GM15510 (cell line): Measurements from ENCODE around the gene ACER2.

Experiments
- POLR2A ChIP-seq: IDR thresholded peaks from 3 replicates; pipeline ENCODE4 v1.6.1; 2011; ENCODE audit warnings: borderline replicate concordance; ENCODE audit not compliant: insufficient read length; ENCODE audit errors: extremely low read depth

ACER2 gene

DNA sequence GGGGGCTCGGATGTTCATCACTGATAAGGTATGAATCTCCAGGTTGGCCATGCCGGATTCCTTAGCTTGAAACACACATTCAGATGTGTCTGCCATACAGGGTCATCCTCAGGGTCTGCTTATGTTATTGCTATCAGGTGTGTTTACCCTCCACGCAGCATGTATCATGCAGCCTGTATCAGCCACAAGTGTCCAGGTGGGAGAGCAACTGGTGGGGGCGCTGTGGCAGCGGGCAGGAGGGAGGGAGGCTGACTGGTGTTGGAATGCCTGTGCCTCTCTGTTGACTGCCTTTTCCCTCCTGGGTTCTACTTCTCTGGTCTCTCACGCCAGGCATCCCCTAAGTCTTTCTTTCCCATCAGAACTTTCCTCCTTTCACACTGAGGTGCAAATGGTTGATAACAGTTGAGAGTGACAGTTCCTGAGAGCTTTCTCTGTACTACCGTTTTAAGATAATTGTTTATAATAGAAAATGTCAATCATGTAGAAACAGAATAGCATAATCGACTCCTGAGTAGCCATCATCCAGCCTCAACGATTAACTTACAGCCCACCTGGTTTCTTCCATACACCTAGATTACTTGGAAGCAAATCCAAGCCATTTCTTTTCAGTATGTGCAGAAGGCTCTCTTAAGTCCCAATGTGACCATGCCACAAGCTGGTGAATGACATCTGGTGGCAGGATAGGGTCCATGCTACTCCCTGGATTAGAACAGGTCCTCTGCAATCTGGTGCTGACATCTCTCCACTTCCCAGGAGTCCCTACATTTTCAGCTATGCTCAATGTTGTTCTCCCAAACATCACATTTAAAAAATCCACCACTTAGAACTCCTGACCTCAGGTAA lies 86.6 kb downstream of the ACER2 start:
- TF ChIP-seq POLR2A, result no peak

DNA sequence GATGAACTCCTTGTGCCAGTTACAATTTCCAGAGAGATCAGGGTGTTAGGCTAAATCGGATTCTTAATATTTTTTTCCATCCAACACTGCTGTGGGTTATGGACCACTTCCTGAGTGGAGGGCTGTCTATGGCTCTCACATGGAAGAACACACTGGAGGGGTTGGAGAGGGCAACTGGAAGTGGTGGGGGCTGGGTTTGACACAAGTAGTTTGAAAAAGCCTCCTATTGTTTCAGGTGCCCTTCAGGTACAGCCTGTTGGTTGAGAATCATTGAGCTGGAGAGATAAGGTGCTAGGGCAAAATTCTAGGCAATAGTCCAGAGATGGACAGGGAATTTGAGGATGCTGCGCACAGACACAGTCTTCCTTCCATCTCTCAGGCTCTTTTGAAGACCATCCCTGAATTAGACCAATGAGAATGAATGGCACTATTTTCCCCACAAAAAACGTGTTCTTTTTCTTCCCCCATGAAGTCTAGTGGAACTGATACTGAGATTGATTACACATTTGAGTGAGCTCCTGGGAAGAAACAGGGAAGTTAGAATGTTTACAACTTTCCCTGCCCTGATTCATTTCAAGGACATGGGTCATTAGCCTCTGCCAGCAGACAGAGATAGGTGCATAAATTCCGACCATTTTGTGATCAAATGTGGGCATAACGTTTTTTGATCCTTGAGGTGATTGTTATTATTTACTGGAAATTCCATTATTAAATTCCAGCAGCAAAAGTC lies 87.7 kb downstream of the ACER2 start:
- no peak for TF ChIP-seq POLR2A

DNA sequence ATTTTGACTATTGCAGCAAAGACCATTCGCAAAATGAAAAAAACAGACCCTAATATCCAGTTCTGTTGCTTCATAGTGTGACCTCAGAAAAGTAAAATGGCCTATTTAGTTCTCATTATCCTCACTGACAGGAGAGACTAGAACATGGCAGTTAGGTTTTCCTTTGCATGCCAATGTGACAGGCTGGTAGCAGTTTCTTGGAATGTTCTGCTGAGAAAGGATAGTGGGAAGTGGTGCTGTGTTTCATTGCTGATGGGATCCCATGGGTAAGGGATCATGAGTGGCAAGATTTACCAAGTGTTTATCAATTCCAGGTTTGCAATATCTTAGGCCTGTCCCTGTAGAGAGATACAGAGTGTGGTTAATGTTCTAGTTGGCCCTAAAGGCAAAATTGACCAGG lies 88.5 kb downstream of the ACER2 start:
- TF ChIP-seq POLR2A, result no peak

DNA sequence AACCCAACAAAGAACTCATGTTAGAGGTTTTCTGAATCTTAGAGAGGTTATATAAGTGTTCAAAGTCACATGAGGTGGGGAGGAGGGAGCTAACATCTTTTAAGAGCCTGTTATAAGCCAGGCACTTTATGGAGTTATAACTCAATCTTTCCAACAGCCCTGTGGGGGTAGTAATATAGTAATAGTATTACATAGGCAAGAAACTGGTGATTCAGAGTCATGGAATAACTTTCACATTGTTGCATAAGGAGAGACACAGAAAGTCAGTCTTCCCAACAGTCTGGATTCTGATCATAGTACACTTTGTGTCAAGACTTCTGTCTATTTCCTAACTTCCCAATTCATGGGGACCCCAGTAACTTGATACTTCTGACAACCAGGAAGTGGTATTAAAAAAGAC lies 89.2 kb downstream of the ACER2 start:
- no peak for TF ChIP-seq POLR2A
